Panc1 (cell line): Measurements from ENCODE around the gene PCNX2. TPM values are rescaled to one million over a fixed set of nuclear protein-coding genes. Genes with fewer than 3 reads are reported as not detected.

Experiments used
- ATAC-seq: fragments of 200-7000 bp; cut with Tn5 transposase; 2 replicates; pipeline ENCODE4 v1.9.1; 2020; ENCODE audit warnings: mild to moderate bottlenecking, moderate library complexity
- BruUV-seq: library from RNA; stranded (reverse); fragments of 400-500 nt; replicated peaks from 2 replicates; lab custom pipeline; 2021; lab: Mats Ljungman, UMichigan
- CTCF ChIA-PET: fragments of 300-600 bp; sonication (Branson Sonifier 250); formaldehyde crosslinking; loops from one replicate; lab custom pipeline; 2022; ENCODE audit warnings: antibody characterized with exemption; lab: Charles Lee
- POLR2A ChIA-PET: fragments of 300-600 bp; sonication (Branson Sonifier 250); formaldehyde crosslinking; loops from one replicate; lab custom pipeline; 2022; ENCODE audit warnings: antibody characterized with exemption; lab: Charles Lee
- DNase-seq: peaks from one replicate; pipeline ENCODE4 v3.0.0-alpha.2; 2010; ENCODE audit warnings: low read depth, low spot score
- H3K27ac ChIP-seq: 2 replicates; pipeline ENCODE4 v1.5.1; 2011; ENCODE audit warnings: mild to moderate bottlenecking, low read length, inconsistent platforms
- H3K27me3 ChIP-seq: fragments of 200-500 bp; sonication (Bioruptor generic); 2 replicates; pipeline ENCODE4 v1.6.0; 2014; ENCODE audit warnings: low read length, inconsistent platforms; ENCODE audit not compliant: control insufficient read depth, insufficient read depth
- H3K36me3 ChIP-seq: fragments of 200-500 bp; sonication (Bioruptor generic); 2 replicates; pipeline ENCODE4 v1.5.1; 2014; ENCODE audit warnings: inconsistent platforms, mild to moderate bottlenecking, low read length, moderate library complexity; ENCODE audit not compliant: control insufficient read depth, insufficient read depth
- H3K4me1 ChIP-seq: 2 replicates; pipeline ENCODE4 v1.5.1; 2011; ENCODE audit warnings: inconsistent platforms, mild to moderate bottlenecking, low read length, moderate library complexity; ENCODE audit not compliant: control insufficient read depth, insufficient read depth
- H3K4me3 ChIP-seq, 2 experiments: 2 replicates each; pipeline ENCODE4 v1.5.1; 2011 to 2012; ENCODE audit warnings: low read depth in 2 of 2, low read length in 2 of 2, mild to moderate bottlenecking in 2 of 2, inconsistent platforms in 1 of 2, moderate library complexity in 1 of 2
- H3K9me3 ChIP-seq: fragments of 200-500 bp; sonication (Bioruptor generic); 2 replicates; pipeline ENCODE4 v1.5.1; 2014; ENCODE audit warnings: low read depth, mild to moderate bottlenecking, inconsistent platforms, low read length, moderate library complexity; ENCODE audit not compliant: control insufficient read depth, insufficient read depth
- POLR2AphosphoS5 ChIP-seq: IDR thresholded peaks from 2 replicates; pipeline ENCODE4 v1.6.1; 2012; ENCODE audit warnings: mild to moderate bottlenecking, low read depth, low read length, moderate library complexity
- SIN3A ChIP-seq: IDR thresholded peaks from 2 replicates; pipeline ENCODE4 v1.6.1; 2012; ENCODE audit warnings: low read depth, mild to moderate bottlenecking, low read length, moderate library complexity, borderline replicate concordance; ENCODE audit not compliant: insufficient read depth
- TCF7L2 ChIP-seq: IDR thresholded peaks from 2 replicates; pipeline ENCODE4 v1.6.1; 2011; ENCODE audit warnings: mild to moderate bottlenecking, low read depth, low read length, inconsistent platforms
- in situ Hi-C: cut with HindIII; loops from 2 replicates; pipeline ENCODE4 v1.10.0; 2016; ENCODE audit warnings: low sequenced_read_pairs, low pct_unique_long_range_greater_than_20kb
- intact Hi-C: fragments of 100-400 bp; cut with micrococcal nuclease; formaldehyde crosslinking; loops from one replicate; pipeline ENCODE4 v1.10.0; 2022; ENCODE audit not compliant: unreplicated experiment
- total RNA-seq: library from RNA; stranded (reverse); gene quantifications from one replicate; pipeline ENCODE4 v1.2.1, GENCODE V29; 2021; ENCODE audit not compliant: unreplicated experiment
- TF ChIP-seq, protein P1 (sequence below), 2 experiments: IDR thresholded peaks; 2 replicates each; pipeline ENCODE4 v1.6.1; 2011 to 2012; ENCODE audit warnings: low read depth in 2 of 2, control low read depth in 1 of 2, low read length in 1 of 2, mild to moderate bottlenecking in 1 of 2, moderate library complexity in 1 of 2; ENCODE audit not compliant: insufficient read depth in 1 of 2
- TF ChIP-seq, protein P2 (sequence below): fragments of 450-650 bp; IDR thresholded peaks from 2 replicates; pipeline ENCODE4 v1.5.1; 2017; ENCODE audit warnings: mild to moderate bottlenecking

The PCNX2 gene
- total RNA-seq, 1 experiment from 2014 or later, result 2.6 TPM

DNA sequence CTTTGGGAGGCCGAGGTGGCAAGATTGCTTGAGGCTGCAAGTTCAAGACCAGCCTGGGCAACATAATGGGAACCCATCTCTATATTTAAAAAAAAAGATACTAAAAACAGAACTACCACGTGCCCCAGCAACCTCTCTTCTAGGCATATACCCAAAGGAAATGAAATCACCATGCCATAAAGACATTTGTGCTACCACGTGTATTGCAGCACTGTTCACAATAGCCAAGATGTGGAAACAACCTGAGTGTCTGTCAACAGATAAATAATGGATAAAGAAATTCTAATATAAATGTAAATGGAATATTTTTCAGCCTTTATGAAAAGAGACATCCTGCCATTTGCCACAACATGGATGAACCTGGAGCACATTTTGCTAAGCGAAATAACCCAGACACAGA, 128.6 kb downstream of the PCNX2 start:
- no peak overlapping the region for H3K27ac ChIP-seq
- H3K4me1 ChIP-seq, result no peaks in the 10 kb centered on the region
- no TSS peak for BruUV-seq
- POLR2A ChIA-PET, result no interaction called here
- H3K9me3 ChIP-seq, result peaks cover 5% of the 10 kb centered on the region; the same call in 1 of the 2 replicates
- TF ChIP-seq, protein P1, sequence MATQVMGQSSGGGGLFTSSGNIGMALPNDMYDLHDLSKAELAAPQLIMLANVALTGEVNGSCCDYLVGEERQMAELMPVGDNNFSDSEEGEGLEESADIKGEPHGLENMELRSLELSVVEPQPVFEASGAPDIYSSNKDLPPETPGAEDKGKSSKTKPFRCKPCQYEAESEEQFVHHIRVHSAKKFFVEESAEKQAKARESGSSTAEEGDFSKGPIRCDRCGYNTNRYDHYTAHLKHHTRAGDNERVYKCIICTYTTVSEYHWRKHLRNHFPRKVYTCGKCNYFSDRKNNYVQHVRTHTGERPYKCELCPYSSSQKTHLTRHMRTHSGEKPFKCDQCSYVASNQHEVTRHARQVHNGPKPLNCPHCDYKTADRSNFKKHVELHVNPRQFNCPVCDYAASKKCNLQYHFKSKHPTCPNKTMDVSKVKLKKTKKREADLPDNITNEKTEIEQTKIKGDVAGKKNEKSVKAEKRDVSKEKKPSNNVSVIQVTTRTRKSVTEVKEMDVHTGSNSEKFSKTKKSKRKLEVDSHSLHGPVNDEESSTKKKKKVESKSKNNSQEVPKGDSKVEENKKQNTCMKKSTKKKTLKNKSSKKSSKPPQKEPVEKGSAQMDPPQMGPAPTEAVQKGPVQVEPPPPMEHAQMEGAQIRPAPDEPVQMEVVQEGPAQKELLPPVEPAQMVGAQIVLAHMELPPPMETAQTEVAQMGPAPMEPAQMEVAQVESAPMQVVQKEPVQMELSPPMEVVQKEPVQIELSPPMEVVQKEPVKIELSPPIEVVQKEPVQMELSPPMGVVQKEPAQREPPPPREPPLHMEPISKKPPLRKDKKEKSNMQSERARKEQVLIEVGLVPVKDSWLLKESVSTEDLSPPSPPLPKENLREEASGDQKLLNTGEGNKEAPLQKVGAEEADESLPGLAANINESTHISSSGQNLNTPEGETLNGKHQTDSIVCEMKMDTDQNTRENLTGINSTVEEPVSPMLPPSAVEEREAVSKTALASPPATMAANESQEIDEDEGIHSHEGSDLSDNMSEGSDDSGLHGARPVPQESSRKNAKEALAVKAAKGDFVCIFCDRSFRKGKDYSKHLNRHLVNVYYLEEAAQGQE (IDR thresholded peaks at IDR 0.05; ENCODE audit: insufficient read depth in 1 of 2, low read depth in 2 of 2, low read length in 1 of 2), result no peak
- no peak for TF ChIP-seq TCF7L2
- TF ChIP-seq, protein P2, sequence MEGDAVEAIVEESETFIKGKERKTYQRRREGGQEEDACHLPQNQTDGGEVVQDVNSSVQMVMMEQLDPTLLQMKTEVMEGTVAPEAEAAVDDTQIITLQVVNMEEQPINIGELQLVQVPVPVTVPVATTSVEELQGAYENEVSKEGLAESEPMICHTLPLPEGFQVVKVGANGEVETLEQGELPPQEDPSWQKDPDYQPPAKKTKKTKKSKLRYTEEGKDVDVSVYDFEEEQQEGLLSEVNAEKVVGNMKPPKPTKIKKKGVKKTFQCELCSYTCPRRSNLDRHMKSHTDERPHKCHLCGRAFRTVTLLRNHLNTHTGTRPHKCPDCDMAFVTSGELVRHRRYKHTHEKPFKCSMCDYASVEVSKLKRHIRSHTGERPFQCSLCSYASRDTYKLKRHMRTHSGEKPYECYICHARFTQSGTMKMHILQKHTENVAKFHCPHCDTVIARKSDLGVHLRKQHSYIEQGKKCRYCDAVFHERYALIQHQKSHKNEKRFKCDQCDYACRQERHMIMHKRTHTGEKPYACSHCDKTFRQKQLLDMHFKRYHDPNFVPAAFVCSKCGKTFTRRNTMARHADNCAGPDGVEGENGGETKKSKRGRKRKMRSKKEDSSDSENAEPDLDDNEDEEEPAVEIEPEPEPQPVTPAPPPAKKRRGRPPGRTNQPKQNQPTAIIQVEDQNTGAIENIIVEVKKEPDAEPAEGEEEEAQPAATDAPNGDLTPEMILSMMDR, result no peak
- TF ChIP-seq SIN3A, result no peak
- no peak for TF ChIP-seq POLR2AphosphoS5
- in situ Hi-C loops, result no loop called here
- no peaks in the 10 kb centered on the region for H3K27me3 ChIP-seq
- H3K4me3 ChIP-seq, result no peak overlapping the region
- ATAC-seq (no peak), DNase-seq (no peak)
- CTCF ChIA-PET, result no interaction called here
- H3K36me3 ChIP-seq, result no peaks in the 10 kb centered on the region
- intact Hi-C loops, result no loop called here

DNA sequence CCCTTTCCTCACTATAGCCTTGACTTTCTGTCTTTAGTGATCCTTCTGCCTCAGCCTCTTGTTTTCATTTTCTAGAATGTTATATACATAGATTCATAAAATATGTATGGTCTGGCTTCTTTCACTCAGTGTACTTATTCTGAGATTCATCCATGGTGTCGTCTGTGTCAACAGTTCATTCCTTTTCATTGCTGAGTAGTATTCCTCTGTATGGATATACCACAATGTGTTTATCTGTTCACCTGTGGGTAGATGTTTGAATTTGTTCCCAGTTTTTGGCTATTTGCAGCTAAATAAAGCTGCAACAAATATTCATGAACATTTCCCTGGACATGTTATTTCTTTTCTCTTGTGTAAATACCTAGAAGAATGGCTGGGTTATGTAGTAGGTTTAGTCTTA, 131.8 kb downstream of the PCNX2 start:
- intact Hi-C loops (no loop called here), in situ Hi-C loops (no loop called here)
- no TSS peak for BruUV-seq
- POLR2A ChIA-PET, result no interaction called here
- H3K27ac ChIP-seq, result no peak overlapping the region
- TF ChIP-seq POLR2AphosphoS5 (no peak), TCF7L2 (no peak), SIN3A (no peak)
- TF ChIP-seq, protein P1 (IDR thresholded peaks at IDR 0.05; ENCODE audit: insufficient read depth in 1 of 2, low read depth in 2 of 2, low read length in 1 of 2), result no peak
- TF ChIP-seq, protein P2, result no peak
- ATAC-seq (no peak), DNase-seq (no peak)
- no peaks in the 10 kb centered on the region for H3K27me3 ChIP-seq
- H3K36me3 ChIP-seq, result no peaks in the 10 kb centered on the region
- H3K4me1 ChIP-seq, result no peaks in the 10 kb centered on the region
- H3K9me3 ChIP-seq, result no peaks in the 10 kb centered on the region
- CTCF ChIA-PET, result no interaction called here
- H3K4me3 ChIP-seq, result no peak overlapping the region
